ENCODE data around the gene GRIK3.
"Not testable (repeated sequence)": the region's sequence is repeated elsewhere in the genome, so short reads cannot be mapped to it uniquely, and the experiment has no call there.

Gene GRIK3

GRCh38 chr1:36909946-36910725 is 124.2 kb downstream of the GRIK3 start:
- no peak for DNase-seq (ENCODE audit: low read depth in 2 of 2)

- DNase-seq (ENCODE audit: low read depth in 2 of 2) = not testable (repeated sequence)
These were observed 125.0 kb downstream of the GRIK3 start for GRCh38 chr1:36909359-36909758.

GRCh38 chr1:36908096-36908495 is 126.2 kb downstream of the GRIK3 start:
- no peak for DNase-seq (ENCODE audit: low read depth in 2 of 2)

DNA sequence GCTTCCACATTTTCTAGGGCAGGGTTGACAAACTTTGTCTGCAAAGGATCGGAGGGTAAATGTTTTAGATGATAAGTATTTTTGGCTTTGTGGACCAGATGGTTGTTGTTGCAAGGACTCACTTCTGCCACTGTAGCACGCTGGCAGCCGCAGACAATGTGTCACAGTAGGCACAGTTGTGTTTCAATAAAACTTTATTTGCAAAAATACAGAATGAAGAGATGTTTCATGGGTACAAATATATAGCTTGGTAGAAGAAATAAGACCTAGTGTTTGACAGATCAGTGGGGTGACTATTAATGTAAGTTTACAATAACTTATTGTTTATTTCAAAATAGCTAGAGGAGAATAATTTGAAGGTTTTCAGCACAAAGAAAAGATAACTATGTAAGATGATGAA is 127.8 kb downstream of the GRIK3 start:
- DNase-seq (ENCODE audit: low read depth in 2 of 2) = no peak

- DNase-seq (ENCODE audit: low read depth in 2 of 2) = no peak
These were observed 128.4 kb downstream of the GRIK3 start for GRCh38 chr1:36905941-36906340.

DNA sequence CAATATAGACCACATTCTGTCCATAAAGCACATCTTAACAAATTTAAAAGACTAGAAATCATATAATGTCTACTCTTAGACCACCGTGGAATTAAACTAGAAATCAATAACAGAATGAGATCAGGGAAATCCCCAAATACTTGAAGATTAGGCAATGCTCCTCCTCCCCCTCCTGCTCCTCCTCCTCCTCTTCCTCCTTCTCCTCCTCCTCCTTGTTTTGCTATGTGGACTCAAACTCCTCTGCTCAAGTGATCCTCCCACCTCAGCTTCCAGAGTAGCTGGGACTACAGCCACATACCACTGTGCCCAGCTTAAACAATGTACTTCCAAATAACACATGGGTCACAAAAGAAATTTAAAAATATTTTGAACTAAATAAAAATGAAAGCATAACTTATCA is 134.2 kb downstream of the GRIK3 start:
- no peak for DNase-seq (ENCODE audit: low read depth in 2 of 2)

GRCh38 chr1:36897813-36898212 is 136.5 kb downstream of the GRIK3 start:
- DNase-seq (ENCODE audit: low read depth in 2 of 2) = not testable (repeated sequence)

DNA sequence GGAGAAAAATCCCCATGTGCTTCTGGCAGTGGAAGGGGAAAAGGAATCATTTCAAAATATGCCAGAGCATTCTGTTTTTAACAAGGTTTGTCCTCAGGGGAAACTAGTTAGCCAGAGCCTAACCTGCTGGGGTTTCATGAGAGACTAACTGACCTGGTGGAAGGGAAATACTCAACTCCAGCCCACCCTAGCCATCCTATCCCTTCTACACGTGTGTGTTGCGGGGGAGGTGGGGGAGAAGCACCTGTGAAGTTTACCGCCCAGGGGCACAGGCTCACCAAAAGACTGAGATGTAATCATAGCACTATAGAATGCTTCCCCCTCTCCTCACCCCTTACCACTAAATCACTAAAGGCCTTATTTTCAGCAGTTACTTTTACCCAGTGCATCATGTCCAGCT is 139.5 kb downstream of the GRIK3 start:
- no peak for DNase-seq (ENCODE audit: low read depth in 2 of 2)

DNA sequence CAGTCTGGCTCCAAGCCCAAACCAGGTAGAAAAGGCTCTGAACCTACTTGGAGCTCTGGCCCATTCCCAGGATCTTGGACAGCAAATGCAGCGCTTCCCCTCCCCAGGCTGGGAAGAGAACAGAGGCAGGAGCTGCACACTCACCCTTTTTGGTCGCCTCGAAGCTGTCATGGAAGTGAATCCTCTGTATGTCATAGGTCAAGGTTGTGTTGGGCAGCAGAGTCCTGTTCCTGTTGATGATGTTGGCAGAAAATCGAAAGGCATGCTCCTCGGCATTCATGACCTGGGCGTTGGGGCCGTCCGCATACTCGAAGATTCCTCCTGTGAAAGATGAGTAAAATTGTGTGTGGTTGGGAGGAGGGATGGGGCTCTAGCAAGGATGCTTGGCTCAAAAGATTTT is 143.5 kb downstream of the GRIK3 start:
- no peak for DNase-seq (ENCODE audit: low read depth in 2 of 2)

DNA sequence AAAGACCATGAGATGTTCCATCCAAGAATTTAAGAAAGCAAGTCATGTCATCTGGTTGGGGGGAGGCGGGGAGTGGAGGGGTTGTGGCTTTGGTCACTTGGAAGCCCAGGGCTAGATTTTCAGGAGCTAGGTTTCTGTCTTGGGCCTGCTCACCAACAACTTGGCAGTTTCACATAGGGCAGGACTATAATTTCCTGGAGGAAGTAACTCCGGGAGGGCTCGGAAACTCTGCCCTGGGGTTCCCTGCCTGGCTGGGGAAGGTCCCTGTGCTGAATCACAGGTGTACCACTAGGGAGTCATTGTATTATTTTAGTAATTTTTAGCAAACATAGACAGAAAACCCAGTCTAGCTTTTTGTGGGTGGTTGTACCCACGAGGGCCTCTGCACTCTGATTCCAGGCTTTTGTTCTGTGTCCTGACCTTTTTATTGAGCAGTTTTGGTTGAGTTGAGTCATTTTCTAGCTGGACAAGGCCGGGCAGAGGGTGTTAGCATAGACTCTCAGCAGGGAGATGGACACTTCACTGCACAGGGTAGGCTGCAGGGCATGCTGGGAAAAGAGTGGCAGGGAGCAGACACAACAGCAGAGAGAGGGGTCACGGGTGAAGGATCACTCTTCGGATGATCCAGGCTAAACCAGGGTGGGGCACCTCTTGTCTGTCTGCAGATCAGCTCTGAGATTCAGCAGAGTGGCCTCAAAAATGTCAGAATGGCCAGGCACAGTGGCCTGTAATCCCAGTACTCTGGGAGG is 144.7 kb downstream of the GRIK3 start:
- DNase-seq (ENCODE audit: low read depth in 2 of 2) = no peak

GRCh38 chr1:36888811-36889477 is 145.4 kb downstream of the GRIK3 start:
- DNase-seq (ENCODE audit: low read depth in 2 of 2) = no peak

GRCh38 chr1:36885540-36886357 is 148.6 kb downstream of the GRIK3 start:
- no peak for DNase-seq (ENCODE audit: low read depth in 2 of 2)

DNA sequence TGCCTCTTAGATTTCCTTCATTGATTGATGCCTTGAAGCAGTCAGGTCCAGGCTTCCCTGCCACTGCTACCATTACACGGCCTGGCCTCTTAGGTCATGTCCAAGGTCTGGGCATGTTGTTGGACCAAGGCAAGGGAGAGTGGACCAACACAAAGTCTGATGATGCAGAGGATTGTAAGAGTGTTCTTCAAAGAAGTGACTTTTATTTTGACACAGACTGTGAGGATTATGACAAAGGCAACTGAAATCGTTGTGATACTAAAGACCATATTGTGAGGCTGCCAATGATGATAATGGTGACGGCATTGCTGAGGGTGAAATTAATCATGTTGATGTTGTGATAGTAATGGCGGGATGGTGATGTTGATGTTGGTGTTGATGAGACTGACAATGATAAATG is 149.5 kb downstream of the GRIK3 start:
- no peak for DNase-seq (ENCODE audit: low read depth in 2 of 2)

DNA sequence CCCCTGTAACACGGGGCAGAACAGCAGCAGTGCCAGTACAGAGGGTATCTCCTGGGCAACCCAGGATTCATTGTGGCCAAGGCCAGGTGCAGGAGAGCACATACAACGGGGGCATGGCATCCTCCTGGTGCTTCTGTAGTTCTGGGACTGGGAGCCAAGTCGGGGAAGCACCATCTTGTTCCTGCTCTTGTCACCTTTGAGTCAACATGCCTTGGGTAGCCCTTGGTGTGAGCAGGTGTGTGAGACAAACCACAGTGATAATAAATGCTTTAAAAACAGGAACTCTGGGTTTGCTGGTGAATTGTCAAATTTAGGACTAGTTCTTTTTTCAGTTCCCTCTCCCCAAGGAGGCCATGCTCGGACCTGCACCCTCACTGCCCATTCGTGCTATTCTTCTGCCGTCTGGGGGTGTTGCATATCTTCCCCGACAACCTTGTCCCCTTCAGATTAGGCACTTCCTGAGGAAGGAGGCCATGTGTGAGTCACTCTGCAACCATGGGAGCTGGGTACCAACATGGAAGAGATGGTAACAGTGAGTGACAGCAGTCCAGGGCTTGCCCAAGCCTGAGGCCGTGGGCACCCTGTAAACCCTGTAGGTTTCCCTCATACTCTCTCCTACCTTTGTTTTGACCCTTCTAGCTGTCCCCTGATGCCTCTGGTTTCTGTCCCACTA is 150.2 kb downstream of the GRIK3 start:
- DNase-seq (ENCODE audit: low read depth in 2 of 2) = no peak

GRCh38 chr1:36883315-36883949 is 150.9 kb downstream of the GRIK3 start:
- no peak for DNase-seq (ENCODE audit: low read depth in 2 of 2)

GRCh38 chr1:36882536-36883285 is 151.6 kb downstream of the GRIK3 start:
- no peak for DNase-seq (ENCODE audit: low read depth in 2 of 2)

- DNase-seq (ENCODE audit: low read depth in 2 of 2) = no peak
These were observed 152.8 kb downstream of the GRIK3 start for GRCh38 chr1:36881541-36881940.

- DNase-seq (ENCODE audit: low read depth in 2 of 2) = no peak
These were observed 153.3 kb downstream of the GRIK3 start for GRCh38 chr1:36881068-36881405.

DNA sequence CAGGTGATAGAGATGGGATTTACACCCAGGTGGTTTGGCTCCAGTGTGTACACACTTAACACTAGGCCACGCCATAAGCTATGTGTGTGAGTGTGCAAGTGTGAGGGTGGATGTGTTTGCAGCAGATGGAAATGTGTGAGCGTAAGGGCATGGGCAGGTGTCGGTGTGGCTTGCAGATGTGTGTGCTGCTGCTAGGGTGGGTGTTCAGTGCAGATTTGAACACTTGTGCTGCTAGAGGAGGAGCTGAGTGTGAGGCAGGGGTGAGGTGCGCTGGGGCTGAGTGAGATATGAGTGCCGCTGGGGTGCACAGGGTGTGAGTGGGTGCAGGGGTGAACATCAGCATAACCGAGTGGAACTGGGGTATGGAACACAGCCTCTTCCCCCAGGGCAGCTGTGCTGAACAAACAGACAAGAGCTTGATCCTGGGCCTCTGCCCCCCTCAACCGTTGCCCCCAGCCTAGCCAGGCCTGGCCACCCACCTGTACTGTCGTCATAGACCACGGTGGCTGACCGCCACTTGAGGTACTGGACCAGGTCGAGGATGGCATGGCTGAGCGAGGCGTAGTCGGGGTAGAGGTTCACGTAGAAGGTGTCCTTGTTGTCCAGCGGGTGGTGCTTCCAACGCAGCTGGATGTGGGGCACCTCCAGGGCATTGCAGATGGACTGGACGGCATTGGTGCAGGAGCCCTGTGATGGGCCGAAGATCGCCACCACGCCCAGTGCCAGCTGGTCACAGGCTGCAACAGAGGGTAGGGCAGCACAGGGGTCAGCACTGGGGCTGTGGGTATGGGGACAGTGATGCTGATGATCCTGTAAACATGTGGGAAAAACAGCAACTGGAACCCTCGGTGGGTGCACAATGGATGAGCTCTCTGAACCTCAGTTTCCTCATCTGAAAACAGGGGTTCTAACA is 153.9 kb downstream of the GRIK3 start:
- no peak for DNase-seq (ENCODE audit: low read depth in 2 of 2)
